ENCODE measurements around the gene TEX11. TPM values are rescaled to one million over a fixed set of nuclear protein-coding genes. Genes with fewer than 3 reads are reported as not detected.

Gene TEX11
- total RNA-seq, 1 donor from 2014 or later: not detected

DNA sequence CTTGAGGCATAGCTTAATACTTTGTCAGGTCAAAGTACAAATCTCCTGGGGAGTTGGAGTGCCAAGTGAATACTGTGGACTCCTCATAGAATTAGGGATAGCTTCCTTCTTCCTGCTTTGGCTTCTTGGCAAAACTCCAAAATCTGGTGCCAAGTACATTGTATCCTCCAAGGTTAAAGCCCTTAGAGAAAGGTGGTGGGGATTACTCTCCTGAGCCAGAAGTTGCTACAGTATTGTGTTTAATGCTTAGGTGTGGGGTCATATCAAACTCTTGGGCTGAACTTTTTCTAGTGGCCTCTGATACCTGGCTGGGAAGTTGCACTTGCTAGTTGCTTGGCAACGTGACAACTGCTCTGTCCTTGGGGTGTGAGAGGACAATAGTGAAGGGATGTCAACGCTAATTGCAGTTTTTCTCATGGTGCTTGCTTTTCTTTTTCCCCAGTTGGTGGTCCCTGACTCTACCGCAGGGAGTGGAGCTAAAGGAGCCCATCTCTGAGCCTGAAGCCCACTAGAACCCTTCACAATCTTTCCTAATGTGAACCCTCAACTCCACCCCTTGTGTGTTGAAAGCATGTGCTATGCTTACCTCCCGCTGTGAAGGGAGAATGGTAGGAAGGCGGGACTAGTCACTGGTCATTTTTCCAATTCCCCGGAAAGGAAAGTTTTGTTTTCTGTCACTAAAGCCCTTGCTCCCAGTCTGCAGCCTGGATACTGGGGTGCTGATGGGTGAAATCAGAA is 428.4 kb downstream of the TEX11 start:
- FAIRE-seq: peak; percentile 36
- no peaks in the 10 kb centered on the region for H3K27me3 ChIP-seq (ENCODE audit: control insufficient read depth, insufficient read depth, low read length)
- TF ChIP-seq, protein P1, sequence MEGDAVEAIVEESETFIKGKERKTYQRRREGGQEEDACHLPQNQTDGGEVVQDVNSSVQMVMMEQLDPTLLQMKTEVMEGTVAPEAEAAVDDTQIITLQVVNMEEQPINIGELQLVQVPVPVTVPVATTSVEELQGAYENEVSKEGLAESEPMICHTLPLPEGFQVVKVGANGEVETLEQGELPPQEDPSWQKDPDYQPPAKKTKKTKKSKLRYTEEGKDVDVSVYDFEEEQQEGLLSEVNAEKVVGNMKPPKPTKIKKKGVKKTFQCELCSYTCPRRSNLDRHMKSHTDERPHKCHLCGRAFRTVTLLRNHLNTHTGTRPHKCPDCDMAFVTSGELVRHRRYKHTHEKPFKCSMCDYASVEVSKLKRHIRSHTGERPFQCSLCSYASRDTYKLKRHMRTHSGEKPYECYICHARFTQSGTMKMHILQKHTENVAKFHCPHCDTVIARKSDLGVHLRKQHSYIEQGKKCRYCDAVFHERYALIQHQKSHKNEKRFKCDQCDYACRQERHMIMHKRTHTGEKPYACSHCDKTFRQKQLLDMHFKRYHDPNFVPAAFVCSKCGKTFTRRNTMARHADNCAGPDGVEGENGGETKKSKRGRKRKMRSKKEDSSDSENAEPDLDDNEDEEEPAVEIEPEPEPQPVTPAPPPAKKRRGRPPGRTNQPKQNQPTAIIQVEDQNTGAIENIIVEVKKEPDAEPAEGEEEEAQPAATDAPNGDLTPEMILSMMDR (IDR thresholded peaks at IDR 0.05; ENCODE audit: insufficient read depth, low read length, severe bottlenecking): no peak

DNA sequence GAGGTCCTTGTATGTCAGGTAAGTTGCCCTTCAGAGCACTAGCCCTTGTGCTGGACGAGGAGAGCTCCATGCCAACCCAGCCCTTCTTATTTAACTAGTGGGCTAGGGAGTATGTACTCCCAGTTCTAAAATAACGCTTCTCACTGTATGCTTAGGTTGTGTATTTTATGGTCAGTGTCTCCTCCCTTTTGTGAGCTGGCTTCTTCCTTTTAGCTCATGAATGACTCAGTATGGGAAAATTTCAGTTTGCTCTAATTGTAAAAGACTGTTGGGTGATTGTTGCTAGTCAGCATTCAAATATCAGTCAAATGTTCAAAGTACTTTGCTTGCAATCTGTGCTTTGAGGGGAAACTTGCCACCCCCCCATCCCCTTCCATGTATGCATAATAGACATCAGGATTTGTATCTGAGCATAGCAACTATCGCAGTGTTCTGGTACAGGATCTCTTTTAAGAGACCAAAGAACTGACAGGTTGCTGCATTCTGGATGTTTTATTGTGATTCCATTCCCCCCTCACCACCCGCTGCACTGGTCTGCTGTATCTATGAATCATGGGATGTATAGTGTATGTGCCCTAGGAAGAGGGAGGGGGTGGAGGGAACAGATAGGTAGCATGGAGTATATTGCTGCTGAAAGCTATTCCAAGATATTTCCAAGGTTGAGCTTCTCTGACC is 429.1 kb downstream of the TEX11 start:
- no peaks in the 10 kb centered on the region for H3K27me3 ChIP-seq (ENCODE audit: control insufficient read depth, insufficient read depth, low read length)
- H3K4me3 ChIP-seq (ENCODE audit: low read depth, low read length): no peak overlapping the region
- H3K36me3 ChIP-seq (ENCODE audit: control insufficient read depth, insufficient read depth, low read length): no peaks in the 10 kb centered on the region
- DNase-seq (ENCODE audit: low read depth) (peak; percentile 78), FAIRE-seq (peak; percentile 94)
- TF ChIP-seq, protein P1 (IDR thresholded peaks at IDR 0.05; ENCODE audit: insufficient read depth, low read length, severe bottlenecking): no peak

More for the DNA sequence above, 428.4 kb downstream of the TEX11 start:
- Histone ChIP-seq H3K4me3 (ENCODE audit: low read depth, low read length) (no peak overlapping the region), H3K36me3 (ENCODE audit: control insufficient read depth, insufficient read depth, low read length) (no peaks in the 10 kb centered on the region)
- peak; percentile 10 for DNase-seq (ENCODE audit: low read depth)

Other genes starting within 250 kb of the TEX11 start
- gene SLC7A3, start 22.4 kb upstream of the TEX11 start, total RNA-seq: not detected in 2 replicates
- 74.5 and 75.3 TPM in 2 replicates for gene SNX12, start 159.6 kb upstream of the TEX11 start, total RNA-seq
- gene FOXO4, start 187.1 kb upstream of the TEX11 start, total RNA-seq: 3.2 and 6.8 TPM in 2 replicates
- not detected in 2 replicates for gene CXorf65, start 198.0 kb upstream of the TEX11 start, total RNA-seq
- gene IL2RG, start 202.9 kb upstream of the TEX11 start, total RNA-seq: 0.26 TPM in 1 of 2 replicates, not detected in the other
- gene MED12, start 209.9 kb upstream of the TEX11 start, total RNA-seq: 8.2 and 16.3 TPM in 2 replicates
- under 0.01 TPM in 2 replicates for gene NLGN3, start 236.1 kb upstream of the TEX11 start, total RNA-seq

Data from bronchial epithelial cell (primary cell).